HepG2 (cell line): ENCODE measurements around the gene MZT1. TPM values are rescaled to one million over a fixed set of nuclear protein-coding genes. Genes with fewer than 3 reads are reported as not detected.

Source experiments
- ATAC-seq: fragments of 200-7000 bp; cut with Tn5 transposase; 3 replicates; pipeline ENCODE4 v1.9.1; 2020; ENCODE audit warnings: mild to moderate bottlenecking, moderate library complexity
- BruUV-seq: library from RNA; stranded (reverse); fragments of 400-500 nt; replicated peaks from 2 replicates; lab custom pipeline; 2021; lab: Mats Ljungman, UMichigan
- CTCF ChIA-PET: fragments of 300-600 bp; formaldehyde crosslinking; extraction: SDS; loops from one replicate; lab custom pipeline; 2021; ENCODE audit warnings: low total read pairs, inconsistent platforms, low intra/inter-chr PET ratio; lab: Yijun Ruan, JAX
- POLR2A ChIA-PET: fragments of 350-600 bp; sonication (Branson Sonifier 250); formaldehyde crosslinking; loops from one replicate; lab custom pipeline; 2020; ENCODE audit warnings: antibody characterized with exemption, inconsistent platforms; lab: Yijun Ruan, JAX
- DNase-seq: peaks from one replicate; pipeline ENCODE4 v3.0.0-alpha.2; 2015; ENCODE audit warnings: low spot score
- FAIRE-seq: peaks from 3 replicates; lab custom pipeline; 2011; peaks lifted over from hg19 to GRCh38; lab: Jason Lieb, UNC
- H2AFZ ChIP-seq: one replicate; pipeline ENCODE4 v1.6.1; 2011; ENCODE audit warnings: low read length, inconsistent platforms
- H3K27ac ChIP-seq: fragments of 300-600 bp; 3 replicates; pipeline ENCODE4 v1.8.0; 2011; ENCODE audit warnings: mixed run types, mild to moderate bottlenecking, mixed read lengths, low read length, inconsistent platforms; ENCODE audit not compliant: insufficient read depth; ENCODE audit errors: extremely low read length
- H3K27me3 ChIP-seq, 2 experiments: fragments of 200-600 bp in 1 of 2; 2 replicates in 1 of 2; 3 replicates in 1 of 2; pipeline versions ENCODE4 v1.6.0 to v1.8.0; 2011; ENCODE audit warnings: low read length in 2 of 2, mild to moderate bottlenecking in 2 of 2, moderate library complexity in 2 of 2, inconsistent platforms in 1 of 2; ENCODE audit not compliant: insufficient read depth in 2 of 2, control insufficient read depth in 1 of 2
- H3K36me3 ChIP-seq, 2 experiments: fragments of 200-600 bp in 1 of 2; replicated peaks in 1 of 2; 2 replicates in 1 of 2; 3 replicates in 1 of 2; pipeline versions ENCODE4 v1.5.1 to v1.8.0; 2011; ENCODE audit warnings: low read length in 2 of 2, inconsistent platforms in 1 of 2; ENCODE audit not compliant: insufficient read depth in 2 of 2, control insufficient read depth in 1 of 2
- H3K4me1 ChIP-seq: 2 replicates; pipeline ENCODE4 v1.5.1; 2012; ENCODE audit warnings: low read length, inconsistent platforms; ENCODE audit not compliant: insufficient read depth
- H3K4me2 ChIP-seq: 2 replicates; pipeline ENCODE4 v1.6.0; 2011; ENCODE audit warnings: low read depth, low read length, inconsistent platforms
- H3K4me3 ChIP-seq, 3 experiments: fragments of 200-600 bp in 1 of 3; sonication (generic), shearing (Covaris generic) in 1 of 3; replicated peaks in 1 of 3; 2 replicates each; pipeline ENCODE4 v1.5.1; 2011 to 2016; ENCODE audit warnings: low read length in 3 of 3, inconsistent platforms in 2 of 3, low read depth in 2 of 3, mild to moderate bottlenecking in 2 of 3, control low read depth in 1 of 3, mixed read lengths in 1 of 3; ENCODE audit not compliant: insufficient read depth in 1 of 3
- H3K79me2 ChIP-seq: one replicate; pipeline ENCODE4 v1.6.1; 2011; ENCODE audit warnings: low read length, inconsistent platforms; ENCODE audit not compliant: insufficient read depth
- H3K9ac ChIP-seq: 2 replicates; pipeline ENCODE4 v1.6.0; 2011; ENCODE audit warnings: mild to moderate bottlenecking, low read depth, low read length, inconsistent platforms; ENCODE audit not compliant: insufficient read depth
- H3K9me3 ChIP-seq: 2 replicates; pipeline ENCODE4 v1.5.1; 2012; ENCODE audit warnings: mild to moderate bottlenecking, low read length
- H4K20me1 ChIP-seq: 2 replicates; pipeline ENCODE4 v1.6.0; 2011; ENCODE audit warnings: inconsistent platforms, mild to moderate bottlenecking, low read length, moderate library complexity; ENCODE audit not compliant: insufficient read depth
- CBFB ChIP-seq: sonication (generic); formaldehyde crosslinking; IDR thresholded peaks from 2 replicates; pipeline ENCODE4 v1.4.0; 2020; ENCODE audit warnings: missing genetic modification reagents
- EP300 ChIP-seq, 3 experiments: sonication (generic) in 1 of 3; formaldehyde crosslinking in 1 of 3; IDR thresholded peaks; 2 replicates each; pipeline versions ENCODE4 v1.5.1 to v1.6.1; 2011 to 2020; ENCODE audit warnings: low read depth in 2 of 3, low read length in 2 of 3, borderline replicate concordance in 1 of 3, improper control_type of control experiment in 1 of 3, mild to moderate bottlenecking in 1 of 3, missing genetic modification reagents in 1 of 3, moderate library complexity in 1 of 3
- KDM1A ChIP-seq: IDR thresholded peaks from 2 replicates; pipeline ENCODE4 v1.6.1; 2016; ENCODE audit warnings: missing compliant biosample characterization
- KLF6 ChIP-seq: IDR thresholded peaks from 2 replicates; pipeline ENCODE4 v1.8.0; 2016; ENCODE audit warnings: missing biosample characterization, missing genetic modification reagents
- KMT2B ChIP-seq: IDR thresholded peaks from 2 replicates; pipeline ENCODE4 v1.6.1; 2016; ENCODE audit warnings: missing genetic modification reagents, missing compliant biosample characterization
- NCOA5 ChIP-seq: sonication (generic); formaldehyde crosslinking; IDR thresholded peaks from 2 replicates; pipeline ENCODE4 v1.4.0; 2020; ENCODE audit warnings: missing genetic modification reagents
- NFYB ChIP-seq: sonication (generic); formaldehyde crosslinking; IDR thresholded peaks from 2 replicates; pipeline ENCODE4 v1.4.0; 2020; ENCODE audit warnings: missing genetic modification reagents
- PHB2 ChIP-seq: fragments of 450-650 bp; IDR thresholded peaks from 2 replicates; pipeline ENCODE4 v1.6.1; 2018; ENCODE audit not compliant: partially characterized antibody
- PHF20 ChIP-seq: sonication (generic); formaldehyde crosslinking; IDR thresholded peaks from 2 replicates; pipeline ENCODE4 v1.5.0; 2020; ENCODE audit warnings: mild to moderate bottlenecking, missing genetic modification reagents
- SAP130 ChIP-seq: IDR thresholded peaks from 2 replicates; pipeline ENCODE4 v1.6.1; 2016; ENCODE audit warnings: low read depth
- SNAPC4 ChIP-seq: sonication (generic); formaldehyde crosslinking; IDR thresholded peaks from 2 replicates; pipeline ENCODE4 v1.4.0; 2020; ENCODE audit warnings: mild to moderate bottlenecking, missing genetic modification reagents
- TFDP1 ChIP-seq: IDR thresholded peaks from 2 replicates; pipeline ENCODE4 v1.6.1; 2016; ENCODE audit warnings: missing compliant biosample characterization, missing genetic modification reagents, borderline replicate concordance
- ZBTB37 ChIP-seq: sonication (generic); formaldehyde crosslinking; IDR thresholded peaks from 2 replicates; pipeline ENCODE4 v1.4.0; 2020; ENCODE audit warnings: mild to moderate bottlenecking, missing genetic modification reagents
- ZNF414 ChIP-seq: sonication (generic); formaldehyde crosslinking; IDR thresholded peaks from 2 replicates; pipeline ENCODE4 v1.5.0; 2020; ENCODE audit warnings: missing genetic modification reagents
- ZNF597 ChIP-seq: sonication (generic); formaldehyde crosslinking; IDR thresholded peaks from 2 replicates; pipeline ENCODE4 v1.5.0; 2020; ENCODE audit warnings: missing genetic modification reagents
- WGBS: methylation state at CpG from one replicate; pipeline ENCODE4 v1.1.6; 2017; ENCODE audit warnings: low lambda C conversion rate; 5-methylcytosine and 5-hydroxymethylcytosine counted together
- in situ Hi-C: cut with HindIII; loops from 2 replicates; pipeline ENCODE4 v1.10.0; 2017; ENCODE audit warnings: low pct_unique_long_range_greater_than_20kb; ENCODE audit not compliant: extremely low pct_ligation_motif_present
- intact Hi-C: fragments of 100-400 bp; cut with micrococcal nuclease; formaldehyde crosslinking; loops from one replicate; pipeline ENCODE4 v1.10.0; 2022; ENCODE audit not compliant: unreplicated experiment
- polyA plus RNA-seq, 8 experiments: library from polyadenylated mRNA; depleted of rRNA in 3 of 8; stranded (reverse) in 7 of 8; unstranded in 1 of 8; fragments of >200 nt; fragmentation: Illumina TruSeq in 4 of 8; extraction: Trizol in 4 of 8; gene quantifications; 2 replicates each; pipeline versions ENCODE4 v1.2.1 to v1.2.3, GENCODE V29; 2011 to 2016; ENCODE audit warnings: low read depth in 4 of 8, missing spikeins in 1 of 8, mixed read lengths in 1 of 8; ENCODE audit not compliant: insufficient read depth in 1 of 8
- total RNA-seq, 5 experiments: library from RNA; depleted of rRNA; stranded (reverse); fragments of >200 nt; fragmentation: Illumina TruSeq; extraction: Trizol; gene quantifications; 2 replicates each; pipeline ENCODE4 v1.2.3, GENCODE V29; 2016; ENCODE audit warnings: low read depth in 1 of 5

The MZT1 gene
- total and polyA plus RNA-seq, 2 of the 13 experiments (the other 11 are each of a cell fraction or from before 2014, with no cell fraction given), result 11.7 to 17.2 TPM

GRCh38 chr13:72726726-72727416 is 558 bp downstream of the MZT1 start:
- Histone ChIP-seq H3K4me2 (peak overlapping the region; percentile 96), H2AFZ (no peak overlapping the region), H3K4me3 (peak overlapping the region; percentile 80 to 94 (median 82)), H4K20me1 (0 out of 2 replicates have a peak, but pooled peaks cover 3% of the 10 kb centered on the region), H3K4me1 (peaks cover 39% of the 10 kb centered on the region), H3K9me3 (no peaks in the 10 kb centered on the region), H3K27me3 (no peaks in the 10 kb centered on the region; a peak in 1 of 5 replicates), H3K36me3 (no peaks in the 10 kb centered on the region; a peak in 2 of 5 replicates), H3K9ac (peak overlapping the region; percentile 89), H3K79me2 (peaks cover 73% of the 10 kb centered on the region), H3K27ac (peak overlapping the region; percentile 83)
- 1% methylated on average over 29 of the region's 49 CpGs for WGBS
- peak; percentile 36 for DNase-seq
- no peak for FAIRE-seq
- in situ Hi-C loops (no loop called here), intact Hi-C loops (loop anchor here (2.0 kb wide), 1 partner anchor 54 kb away; the partner anchor contains the start of gene DIS3)
- ChIA-PET POLR2A (no interaction called here), CTCF (no interaction called here)
- peak; percentile 75 for ATAC-seq
- BruUV-seq, result TSS peak; percentile 46
- no peak for TF ChIP-seq SNAPC4 (CRISPR knock-in tag)
- no peak for TF ChIP-seq ZNF597 (CRISPR knock-in tag)
- TF ChIP-seq KLF6 (CRISPR knock-in tag), result no peak
- TF ChIP-seq NFYB (CRISPR knock-in tag), result no peak
- TF ChIP-seq CBFB (CRISPR knock-in tag), result no peak
- no peak for TF ChIP-seq PHF20 (CRISPR knock-in tag)
- no peak for TF ChIP-seq ZBTB37 (CRISPR knock-in tag)
- no peak for TF ChIP-seq TFDP1 (CRISPR knock-in tag)
- TF ChIP-seq KMT2B, result no peak
- TF ChIP-seq KDM1A (CRISPR knock-in tag), result no peak
- no peak for TF ChIP-seq NCOA5
- no peak for TF ChIP-seq SAP130 (CRISPR knock-in tag)
- TF ChIP-seq PHB2, result no peak
- no peak for TF ChIP-seq EP300 (IDR thresholded peaks at IDR 0.05; ENCODE audit: low read depth in 2 of 2, low read length in 2 of 2)
- TF ChIP-seq EP300 (CRISPR knock-in tag; IDR thresholded peaks at IDR 0.05; ENCODE audit: borderline replicate concordance), result no peak
- TF ChIP-seq ZNF414 (CRISPR knock-in tag), result no peak; the same call in none of the 2 replicates
